ENCODE data around the gene LRMDA. TPM values are rescaled to one million over a fixed set of nuclear protein-coding genes. Genes with fewer than 3 reads are reported as not detected.

Gene LRMDA
- total RNA-seq, 4 donors from 2014 or later: 12.0 to 15.9 (median 13.9) TPM

- DNase-seq (ENCODE audit: low spot score): no peak
Observed at GRCh38 chr10:76033457-76034196, 602.2 kb downstream of the LRMDA start.

GRCh38 chr10:76034353-76035205 is 603.2 kb downstream of the LRMDA start:
- DNase-seq (ENCODE audit: low spot score) (no peak), ATAC-seq (ENCODE audit: low FRiP score) (no peak)
- TF ChIP-seq CTCF (IDR thresholded peaks at IDR 0.05): no peak

More at GRCh38 chr10:76033457-76034196, 602.2 kb downstream of the LRMDA start:
- no peak for TF ChIP-seq CTCF (IDR thresholded peaks at IDR 0.05)
- ATAC-seq (ENCODE audit: low FRiP score): no peak

GRCh38 chr10:76035206-76036110 is 604.0 kb downstream of the LRMDA start:
- DNase-seq (ENCODE audit: low spot score): no peak
- ATAC-seq (ENCODE audit: low FRiP score): no peak
- TF ChIP-seq CTCF (IDR thresholded peaks at IDR 0.05): no peak

- ATAC-seq (ENCODE audit: low FRiP score) (peak; percentile 70), DNase-seq (ENCODE audit: low spot score) (peak; percentile 42)
- peak in 2 of 3 donors; percentile 42 to 88 for TF ChIP-seq CTCF (IDR thresholded peaks at IDR 0.05)
Observed at GRCh38 chr10:76036111-76036940, 604.9 kb downstream of the LRMDA start.

- no peak for TF ChIP-seq CTCF (IDR thresholded peaks at IDR 0.05)
- ATAC-seq (ENCODE audit: low FRiP score) (no peak), DNase-seq (ENCODE audit: low spot score) (no peak)
Observed at GRCh38 chr10:76036962-76037361, 605.5 kb downstream of the LRMDA start.

Data from omental fat pad (tissue), 4 donors.